Measurements from ENCODE around the gene ZBTB46. TPM values are rescaled to one million over a fixed set of nuclear protein-coding genes. Genes with fewer than 3 reads are reported as not detected.

The ZBTB46 gene
- total and polyA plus RNA-seq, 5 donors from 2014 or later, result 0.03 to 0.49 (median 0.09) TPM; not detected in 2

DNA sequence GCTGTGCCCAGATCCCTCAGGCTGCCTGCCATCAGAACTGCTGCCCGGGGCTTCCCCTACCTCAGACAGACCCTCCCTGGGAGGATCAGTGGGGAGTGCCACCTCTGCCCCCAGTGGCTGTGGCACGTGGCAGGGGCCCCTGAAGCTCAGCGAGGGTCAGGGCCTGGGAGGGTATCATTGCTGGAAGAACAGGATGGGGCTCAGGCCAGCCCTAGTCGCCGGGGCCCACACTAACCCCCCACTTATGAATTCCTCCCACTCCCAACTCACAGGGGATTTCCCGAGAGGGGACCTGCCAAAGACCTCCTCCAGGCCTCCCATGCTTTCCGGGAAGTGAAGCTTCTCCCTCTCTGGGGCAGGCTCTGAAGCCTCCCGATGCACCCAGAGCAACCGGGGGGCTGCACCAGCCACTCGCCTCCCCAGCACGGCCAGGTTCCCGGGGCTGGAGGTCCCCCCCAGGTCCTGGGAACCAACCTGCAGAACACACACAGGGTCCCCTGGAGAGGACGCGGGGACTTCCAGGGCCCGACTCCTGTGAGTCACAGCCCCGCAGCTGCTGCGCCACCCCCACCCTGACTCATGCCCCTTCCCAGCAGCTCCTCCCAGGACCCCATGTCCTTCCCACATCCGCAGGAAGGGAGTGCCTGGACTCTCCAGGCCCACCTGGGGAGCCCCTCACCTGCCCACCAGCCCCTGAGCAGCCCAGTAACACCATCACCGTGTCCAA lies 132.2 kb downstream of the ZBTB46 start:
- Histone ChIP-seq H3K4me3 (ENCODE audit: low read depth, low read length) (no peak overlapping the region), H3K27me3 (ENCODE audit: control insufficient read depth, insufficient read depth, low read length) (no peaks in the 10 kb centered on the region), H3K36me3 (ENCODE audit: control insufficient read depth, insufficient read depth, low read length) (peaks cover 2% of the 10 kb centered on the region), H3K4me1 (ENCODE audit: control insufficient read depth, insufficient read depth, low read length, poor library complexity, severe bottlenecking) (peaks cover 17% of the 10 kb centered on the region), H3K9me3 (ENCODE audit: control insufficient read depth in 2 of 2, low read length in 2 of 2) (no peaks in the 10 kb centered on the region), H3K27ac (ENCODE audit: insufficient read depth, low read length, poor library complexity, severe bottlenecking) (no peak overlapping the region)
- peaks cover 0 to 2% (median 0%) of the 10 kb centered on the region in 7 donors for H3K9me3 Mint-ChIP-seq
- no peaks in the 10 kb centered on the region for H3K36me3 Mint-ChIP-seq
- no peak for DNase-seq
- no peak overlapping the region for H3K4me3 Mint-ChIP-seq
- H3K27ac Mint-ChIP-seq, result peak overlapping the region in 2 of 3 donors; percentile 59 to 63
- H3K27me3 Mint-ChIP-seq, result no peaks in the 10 kb centered on the region
- peak in 1 of 2 donors; percentile 22 for ATAC-seq (ENCODE audit: low read depth in 2 of 2)
- H3K4me1 Mint-ChIP-seq, result peaks cover 0 to 14% (median 0%) of the 10 kb centered on the region in 4 donors

DNA sequence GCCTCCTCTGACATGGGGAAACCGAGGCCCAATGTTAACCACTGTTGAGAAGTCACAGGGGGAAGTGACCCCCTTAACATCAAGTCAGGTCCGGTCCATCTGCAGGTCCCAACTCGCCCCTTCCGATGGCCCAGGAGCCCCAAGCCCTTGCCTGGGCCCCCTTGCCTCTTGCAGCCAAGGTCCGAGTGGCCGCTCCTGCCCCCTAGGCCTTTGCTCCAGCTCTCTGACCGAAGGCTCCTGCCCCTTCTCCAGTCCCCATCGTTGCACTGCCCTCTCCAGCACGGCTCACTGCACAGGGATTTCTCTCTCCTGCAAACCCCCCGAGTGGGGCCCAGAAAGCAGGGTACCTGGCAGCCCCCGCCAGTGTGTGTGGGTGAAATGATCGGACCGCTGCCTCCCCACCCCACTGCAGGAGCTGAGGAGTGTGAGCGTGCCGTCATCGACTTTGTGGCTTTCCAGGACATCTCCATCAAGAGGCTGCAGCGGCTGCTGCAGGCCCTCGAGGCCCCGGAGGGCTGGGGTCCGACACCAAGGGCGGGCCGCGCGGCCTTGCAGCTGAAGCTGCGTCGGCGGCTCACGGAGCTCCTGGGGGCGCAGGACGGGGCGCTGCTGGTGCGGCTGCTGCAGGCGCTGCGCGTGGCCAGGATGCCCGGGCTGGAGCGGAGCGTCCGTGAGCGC lies 133.1 kb downstream of the ZBTB46 start:
- peaks cover 17% of the 10 kb centered on the region for H3K4me1 ChIP-seq (ENCODE audit: control insufficient read depth, insufficient read depth, low read length, poor library complexity, severe bottlenecking)
- H3K4me3 Mint-ChIP-seq, result peak overlapping the region in 1 of 4 donors; percentile 24

DNA sequence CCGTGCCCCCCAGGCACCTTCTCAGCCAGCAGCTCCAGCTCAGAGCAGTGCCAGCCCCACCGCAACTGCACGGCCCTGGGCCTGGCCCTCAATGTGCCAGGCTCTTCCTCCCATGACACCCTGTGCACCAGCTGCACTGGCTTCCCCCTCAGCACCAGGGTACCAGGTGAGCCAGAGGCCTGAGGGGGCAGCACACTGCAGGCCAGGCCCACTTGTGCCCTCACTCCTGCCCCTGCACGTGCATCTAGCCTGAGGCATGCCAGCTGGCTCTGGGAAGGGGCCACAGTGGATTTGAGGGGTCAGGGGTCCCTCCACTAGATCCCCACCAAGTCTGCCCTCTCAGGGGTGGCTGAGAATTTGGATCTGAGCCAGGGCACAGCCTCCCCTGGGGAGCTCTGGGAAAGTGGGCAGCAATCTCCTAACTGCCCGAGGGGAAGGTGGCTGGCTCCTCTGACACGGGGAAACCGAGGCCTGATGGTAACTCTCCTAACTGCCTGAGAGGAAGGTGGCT lies 133.7 kb downstream of the ZBTB46 start:
- Mint-ChIP-seq H3K9me3 (peaks cover 0 to 5% (median 0%) of the 10 kb centered on the region in 7 donors), H3K27me3 (no peaks in the 10 kb centered on the region), H3K27ac (peak overlapping the region in 1 of 3 donors; percentile 55), H3K4me1 (peaks cover 0 to 14% (median 0%) of the 10 kb centered on the region in 4 donors), H3K4me3 (peak overlapping the region in 1 of 4 donors; percentile 47), H3K36me3 (no peaks in the 10 kb centered on the region)
- Histone ChIP-seq H3K9me3 (ENCODE audit: control insufficient read depth in 2 of 2, low read length in 2 of 2) (no peaks in the 10 kb centered on the region), H3K27me3 (ENCODE audit: control insufficient read depth, insufficient read depth, low read length) (no peaks in the 10 kb centered on the region), H3K36me3 (ENCODE audit: control insufficient read depth, insufficient read depth, low read length) (no peaks in the 10 kb centered on the region), H3K4me3 (ENCODE audit: low read depth, low read length) (no peak overlapping the region), H3K4me1 (ENCODE audit: control insufficient read depth, insufficient read depth, low read length, poor library complexity, severe bottlenecking) (peaks cover 17% of the 10 kb centered on the region), H3K27ac (ENCODE audit: insufficient read depth, low read length, poor library complexity, severe bottlenecking) (no peak overlapping the region)
- ATAC-seq (ENCODE audit: low read depth in 2 of 2) (no peak), DNase-seq (no peak)

More for the DNA sequence above, 133.1 kb downstream of the ZBTB46 start:
- ATAC-seq (ENCODE audit: low read depth in 2 of 2) (no peak), DNase-seq (no peak)
- Mint-ChIP-seq H3K36me3 (no peaks in the 10 kb centered on the region), H3K9me3 (peaks cover 0 to 5% (median 0%) of the 10 kb centered on the region in 7 donors), H3K4me1 (peaks cover 0 to 13% (median 0%) of the 10 kb centered on the region in 4 donors), H3K27ac (no peak overlapping the region), H3K27me3 (no peaks in the 10 kb centered on the region)
- Histone ChIP-seq H3K27ac (ENCODE audit: insufficient read depth, low read length, poor library complexity, severe bottlenecking) (no peak overlapping the region), H3K36me3 (ENCODE audit: control insufficient read depth, insufficient read depth, low read length) (no peaks in the 10 kb centered on the region), H3K9me3 (ENCODE audit: control insufficient read depth in 2 of 2, low read length in 2 of 2) (no peaks in the 10 kb centered on the region), H3K4me3 (ENCODE audit: low read depth, low read length) (no peak overlapping the region), H3K27me3 (ENCODE audit: control insufficient read depth, insufficient read depth, low read length) (no peaks in the 10 kb centered on the region)

DNA sequence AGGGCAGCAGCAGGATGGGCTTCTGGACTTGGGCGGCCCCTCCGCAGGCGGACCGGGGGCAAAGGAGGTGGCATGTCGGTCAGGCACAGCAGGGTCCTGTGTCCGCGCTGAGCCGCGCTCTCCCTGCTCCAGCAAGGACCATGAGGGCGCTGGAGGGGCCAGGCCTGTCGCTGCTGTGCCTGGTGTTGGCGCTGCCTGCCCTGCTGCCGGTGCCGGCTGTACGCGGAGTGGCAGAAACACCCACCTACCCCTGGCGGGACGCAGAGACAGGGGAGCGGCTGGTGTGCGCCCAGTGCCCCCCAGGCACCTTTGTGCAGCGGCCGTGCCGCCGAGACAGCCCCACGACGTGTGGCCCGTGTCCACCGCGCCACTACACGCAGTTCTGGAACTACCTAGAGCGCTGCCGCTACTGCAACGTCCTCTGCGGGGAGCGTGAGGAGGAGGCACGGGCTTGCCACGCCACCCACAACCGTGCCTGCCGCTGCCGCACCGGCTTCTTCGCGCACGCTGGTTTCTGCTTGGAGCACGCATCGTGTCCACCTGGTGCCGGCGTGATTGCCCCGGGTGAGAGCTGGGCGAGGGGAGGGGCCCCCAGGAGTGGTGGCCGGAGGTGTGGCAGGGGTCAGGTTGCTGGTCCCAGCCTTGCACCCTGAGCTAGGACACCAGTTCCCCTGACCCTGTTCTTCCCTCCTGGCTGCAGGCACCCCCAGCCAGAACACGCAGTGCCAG lies 134.3 kb downstream of the ZBTB46 start, which contains the start of gene TNFRSF6B:
Gene TNFRSF6B, plus strand, starts transcription at position 25 of the 729 bp plus-strand sequence. Its CDS starts 116 bp downstream, at position 141.
- Histone ChIP-seq H3K36me3 (ENCODE audit: control insufficient read depth, insufficient read depth, low read length) (no peaks in the 10 kb centered on the region), H3K27ac (ENCODE audit: insufficient read depth, low read length, poor library complexity, severe bottlenecking) (no peak within 1 kb of the TSS), H3K4me1 (ENCODE audit: control insufficient read depth, insufficient read depth, low read length, poor library complexity, severe bottlenecking) (peaks cover 17% of the 10 kb centered on the region), H3K27me3 (ENCODE audit: control insufficient read depth, insufficient read depth, low read length) (no peaks in the 10 kb centered on the region), H3K4me3 (ENCODE audit: low read depth, low read length) (no peak within 1 kb of the TSS), H3K9me3 (ENCODE audit: control insufficient read depth in 2 of 2, low read length in 2 of 2) (no peaks in the 10 kb centered on the region)
- ATAC-seq (ENCODE audit: low read depth in 2 of 2), result peak; percentile 11 to 36
- Mint-ChIP-seq H3K27me3 (no peaks in the 10 kb centered on the region), H3K27ac (peak within 1 kb of the TSS in 2 of 3 donors; percentile 38 to 55), H3K4me3 (peak within 1 kb of the TSS in 2 of 4 donors; percentile 47 to 61), H3K4me1 (peaks cover 0 to 15% (median 0%) of the 10 kb centered on the region in 4 donors), H3K9me3 (peaks cover 0 to 5% (median 0%) of the 10 kb centered on the region in 7 donors), H3K36me3 (no peaks in the 10 kb centered on the region)
- DNase-seq, result peak in 2 of 3 donors; percentile 29 to 31

DNA sequence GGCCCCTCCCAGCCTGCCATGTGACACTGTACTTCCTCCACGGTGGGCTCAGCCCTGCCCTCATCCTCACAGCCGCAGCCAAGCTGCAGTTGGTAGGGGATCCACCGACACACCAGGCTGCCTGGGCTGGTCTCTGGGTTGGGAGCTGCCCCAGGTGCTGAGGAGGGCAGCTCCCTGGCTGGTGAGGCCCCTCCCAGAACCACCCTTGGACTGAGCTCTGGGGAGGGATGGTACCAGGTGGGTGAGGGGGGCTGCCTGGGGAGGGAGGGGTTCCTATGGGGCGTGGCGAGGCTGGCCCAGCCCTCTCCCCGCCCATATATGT lies 134.8 kb downstream of the ZBTB46 start:
- Histone ChIP-seq H3K36me3 (ENCODE audit: control insufficient read depth, insufficient read depth, low read length) (no peaks in the 10 kb centered on the region), H3K4me1 (ENCODE audit: control insufficient read depth, insufficient read depth, low read length, poor library complexity, severe bottlenecking) (peaks cover 17% of the 10 kb centered on the region), H3K4me3 (ENCODE audit: low read depth, low read length) (no peak overlapping the region), H3K27me3 (ENCODE audit: control insufficient read depth, insufficient read depth, low read length) (no peaks in the 10 kb centered on the region), H3K27ac (ENCODE audit: insufficient read depth, low read length, poor library complexity, severe bottlenecking) (no peak overlapping the region), H3K9me3 (ENCODE audit: control insufficient read depth in 2 of 2, low read length in 2 of 2) (no peaks in the 10 kb centered on the region)
- Mint-ChIP-seq H3K9me3 (peaks cover 0 to 5% (median 0%) of the 10 kb centered on the region in 7 donors), H3K4me1 (peaks cover 0 to 15% (median 0%) of the 10 kb centered on the region in 4 donors), H3K4me3 (peak overlapping the region in 1 of 4 donors; percentile 61), H3K27ac (peak overlapping the region in 1 of 3 donors; percentile 55), H3K27me3 (no peaks in the 10 kb centered on the region), H3K36me3 (no peaks in the 10 kb centered on the region)
- peak; percentile 33 to 50 for ATAC-seq (ENCODE audit: low read depth in 2 of 2)
- peak in 2 of 3 donors; percentile 12 to 37 for DNase-seq

DNA sequence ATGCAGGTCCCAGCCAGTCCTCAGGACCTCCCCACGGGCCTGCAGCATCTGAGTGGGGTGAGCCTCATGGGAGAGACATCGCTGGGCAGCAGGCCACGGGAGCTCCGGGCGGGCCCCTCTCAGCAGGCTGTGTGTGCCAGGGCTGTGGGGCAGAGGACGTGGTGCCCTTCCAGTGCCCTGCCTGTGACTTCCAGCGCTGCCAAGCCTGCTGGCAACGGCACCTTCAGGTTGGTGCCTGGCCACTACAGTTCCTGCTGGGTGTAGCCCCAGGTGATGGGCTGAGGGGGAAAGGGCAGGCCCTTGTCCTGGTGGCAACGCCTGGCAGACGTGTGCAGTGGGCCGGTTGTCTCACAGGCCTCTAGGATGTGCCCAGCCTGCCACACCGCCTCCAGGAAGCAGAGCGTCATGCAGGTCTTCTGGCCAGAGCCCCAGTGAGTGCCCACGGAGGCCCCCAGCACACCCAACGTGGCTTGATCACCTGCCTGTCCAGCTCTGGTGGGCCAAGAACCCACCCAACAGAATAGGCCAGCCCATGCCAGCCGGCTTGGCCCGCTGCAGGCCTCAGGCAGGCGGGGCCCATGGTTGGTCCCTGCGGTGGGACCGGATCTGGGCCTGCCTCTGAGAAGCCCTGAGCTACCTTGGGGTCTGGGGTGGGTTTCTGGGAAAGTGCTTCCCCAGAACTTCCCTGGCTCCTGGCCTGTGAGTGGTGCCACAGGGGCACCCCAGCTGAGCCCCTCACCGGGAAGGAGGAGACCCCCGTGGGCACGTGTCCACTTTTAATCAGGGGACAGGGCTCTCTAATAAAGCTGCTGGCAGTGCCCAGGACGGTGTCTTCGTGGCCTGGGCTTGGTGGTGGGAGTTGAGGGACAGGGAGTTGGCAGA lies 135.4 kb downstream of the ZBTB46 start:
- Mint-ChIP-seq H3K36me3 (no peaks in the 10 kb centered on the region), H3K27me3 (no peaks in the 10 kb centered on the region), H3K4me3 (no peak overlapping the region), H3K9me3 (peaks cover 0 to 5% (median 0%) of the 10 kb centered on the region in 7 donors), H3K4me1 (peaks cover 0 to 15% (median 0%) of the 10 kb centered on the region in 4 donors), H3K27ac (peak overlapping the region in 1 of 3 donors; percentile 55)
- Histone ChIP-seq H3K4me3 (ENCODE audit: low read depth, low read length) (no peak overlapping the region), H3K9me3 (ENCODE audit: control insufficient read depth in 2 of 2, low read length in 2 of 2) (no peaks in the 10 kb centered on the region), H3K36me3 (ENCODE audit: control insufficient read depth, insufficient read depth, low read length) (no peaks in the 10 kb centered on the region), H3K27me3 (ENCODE audit: control insufficient read depth, insufficient read depth, low read length) (no peaks in the 10 kb centered on the region), H3K27ac (ENCODE audit: insufficient read depth, low read length, poor library complexity, severe bottlenecking) (no peak overlapping the region), H3K4me1 (ENCODE audit: control insufficient read depth, insufficient read depth, low read length, poor library complexity, severe bottlenecking) (peaks cover 17% of the 10 kb centered on the region)
- ATAC-seq (ENCODE audit: low read depth in 2 of 2) (no peak), DNase-seq (no peak)
